Breast epithelium (tissue), 4 donors: ENCODE results near the gene FOXD3. TPM values are rescaled to one million over a fixed set of nuclear protein-coding genes. Genes with fewer than 3 reads are reported as not detected.
A peak's percentile ranks its signal among the peaks of the same experiment; 100 is the strongest.

Experiments used
- DNase-seq, 2 donors: peaks; one replicate each; pipeline ENCODE4 v3.0.0-alpha.2; 2019; ENCODE audit warnings: low spot score in 2 of 2
- H3K27ac ChIP-seq, 2 donors: fragments of 200-600 bp; sonication (generic) in 1 of 2; one replicate each; pipeline ENCODE4 v1.5.1; 2016 to 2019; ENCODE audit warnings: mild to moderate bottlenecking in 1 of 2
- H3K27me3 ChIP-seq, 2 donors: fragments of 200-600 bp; sonication (generic) in 1 of 2; one replicate each; pipeline versions ENCODE4 v1.5.1 to v1.6.0; 2017 to 2019; ENCODE audit warnings: control low read depth in 1 of 2, mild to moderate bottlenecking in 1 of 2
- H3K36me3 ChIP-seq: fragments of 200-600 bp; one replicate; pipeline ENCODE4 v1.5.1; 2019
- H3K4me1 ChIP-seq, 2 donors: fragments of 200-600 bp; sonication (generic); one replicate each; pipeline ENCODE4 v1.5.1; 2016 to 2019; ENCODE audit warnings: control low read depth in 1 of 2
- H3K4me3 ChIP-seq, 3 donors: fragments of 200-600 bp; sonication (generic); 1 replicate in 2 of 3; 2 replicates in 1 of 3; pipeline ENCODE4 v1.5.1; 2016 to 2019; ENCODE audit warnings: mild to moderate bottlenecking in 3 of 3, moderate library complexity in 2 of 3
- H3K9me3 ChIP-seq, 2 donors: fragments of 200-600 bp; sonication (generic) in 1 of 2; one replicate each; pipeline ENCODE4 v1.5.1; 2016 to 2019; ENCODE audit warnings: control low read depth in 1 of 2
- POLR2A ChIP-seq: fragments of 450-650 bp; IDR thresholded peaks from one replicate; pipeline ENCODE4 v1.6.1; 2016; ENCODE audit warnings: antibody characterized with exemption, mild to moderate bottlenecking, moderate library complexity
- POLR2AphosphoS5 ChIP-seq, 3 donors: sonication (generic); formaldehyde crosslinking; IDR thresholded peaks; one replicate each; pipeline ENCODE4 v1.6.1; 2017; ENCODE audit warnings: antibody characterized with exemption in 3 of 3
- intact Hi-C: fragments of 100-400 bp; cut with DNase I; formaldehyde crosslinking; loops from one replicate; pipeline ENCODE4 v1.15.1; 2023; ENCODE audit warnings: low total_unique reads
- total RNA-seq, 3 donors: library from RNA; depleted of rRNA; stranded (reverse); fragments of >200 nt; gene quantifications; one replicate each; pipeline ENCODE4 v1.1.0, GENCODE V29; 2016
- TF ChIP-seq, protein P1 (sequence below), 3 donors: fragments of 450-650 bp; IDR thresholded peaks; one replicate each; pipeline ENCODE4 v1.5.1; 2016 to 2017; ENCODE audit warnings: antibody characterized with exemption in 3 of 3, mild to moderate bottlenecking in 3 of 3, moderate library complexity in 3 of 3

Gene FOXD3
- total RNA-seq, 3 donors from 2014 or later, result not detected

DNA sequence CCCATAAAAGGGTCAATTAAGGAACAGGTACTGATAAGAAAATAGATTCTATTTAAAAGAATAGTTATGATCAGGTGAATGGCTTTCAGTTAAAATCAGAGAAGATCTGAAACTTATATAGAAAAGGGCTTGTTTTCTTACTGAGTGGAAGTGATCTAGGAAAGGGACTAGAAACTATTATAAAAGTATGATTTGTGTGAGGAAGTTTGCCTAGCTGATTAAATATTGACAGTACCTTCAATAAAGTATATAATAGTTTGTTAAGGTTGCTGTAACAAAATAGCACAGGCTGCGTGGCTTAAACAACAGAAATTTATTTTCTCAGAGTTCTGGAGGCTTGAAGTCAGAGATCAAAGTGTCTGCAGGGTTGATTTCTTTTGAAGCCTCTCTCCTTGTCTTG, 39.7 kb downstream of the FOXD3 start:
- no peaks in the 10 kb centered on the region for H3K9me3 ChIP-seq
- TF ChIP-seq POLR2AphosphoS5 (IDR thresholded peaks at IDR 0.05) (no peak), POLR2A (no peak)
- TF ChIP-seq, protein P1, sequence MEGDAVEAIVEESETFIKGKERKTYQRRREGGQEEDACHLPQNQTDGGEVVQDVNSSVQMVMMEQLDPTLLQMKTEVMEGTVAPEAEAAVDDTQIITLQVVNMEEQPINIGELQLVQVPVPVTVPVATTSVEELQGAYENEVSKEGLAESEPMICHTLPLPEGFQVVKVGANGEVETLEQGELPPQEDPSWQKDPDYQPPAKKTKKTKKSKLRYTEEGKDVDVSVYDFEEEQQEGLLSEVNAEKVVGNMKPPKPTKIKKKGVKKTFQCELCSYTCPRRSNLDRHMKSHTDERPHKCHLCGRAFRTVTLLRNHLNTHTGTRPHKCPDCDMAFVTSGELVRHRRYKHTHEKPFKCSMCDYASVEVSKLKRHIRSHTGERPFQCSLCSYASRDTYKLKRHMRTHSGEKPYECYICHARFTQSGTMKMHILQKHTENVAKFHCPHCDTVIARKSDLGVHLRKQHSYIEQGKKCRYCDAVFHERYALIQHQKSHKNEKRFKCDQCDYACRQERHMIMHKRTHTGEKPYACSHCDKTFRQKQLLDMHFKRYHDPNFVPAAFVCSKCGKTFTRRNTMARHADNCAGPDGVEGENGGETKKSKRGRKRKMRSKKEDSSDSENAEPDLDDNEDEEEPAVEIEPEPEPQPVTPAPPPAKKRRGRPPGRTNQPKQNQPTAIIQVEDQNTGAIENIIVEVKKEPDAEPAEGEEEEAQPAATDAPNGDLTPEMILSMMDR (IDR thresholded peaks at IDR 0.05), result no peak
- no peak overlapping the region for H3K27ac ChIP-seq
- DNase-seq, result no peak
- H3K36me3 ChIP-seq, result no peaks in the 10 kb centered on the region
- H3K27me3 ChIP-seq, result no peaks in the 10 kb centered on the region
- no peaks in the 10 kb centered on the region for H3K4me1 ChIP-seq
- intact Hi-C loops, result no loop called here
- H3K4me3 ChIP-seq, result no peak overlapping the region

DNA sequence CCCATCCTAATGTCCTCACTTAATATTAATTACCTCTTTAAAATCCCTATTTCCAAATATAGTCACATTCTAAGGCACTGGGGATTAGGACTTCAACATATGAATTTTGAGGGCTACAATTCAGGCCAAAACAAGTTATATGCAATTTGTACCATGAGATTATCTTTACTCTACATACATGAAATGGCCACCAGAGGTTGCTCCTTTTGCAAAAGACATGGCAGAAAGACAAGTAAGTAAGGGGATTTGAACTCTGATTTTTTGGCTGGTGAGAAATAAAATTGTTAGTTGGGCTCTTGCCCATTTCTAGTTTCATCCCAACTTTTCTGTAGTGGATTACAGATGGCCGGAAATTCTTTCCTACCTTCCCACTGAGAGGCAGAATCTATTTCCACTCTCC, 40.2 kb downstream of the FOXD3 start:
- Histone ChIP-seq H3K4me1 (no peaks in the 10 kb centered on the region), H3K36me3 (no peaks in the 10 kb centered on the region), H3K9me3 (no peaks in the 10 kb centered on the region), H3K4me3 (no peak overlapping the region), H3K27ac (no peak overlapping the region), H3K27me3 (no peaks in the 10 kb centered on the region)
- no peak for DNase-seq
- intact Hi-C loops, result no loop called here
- TF ChIP-seq POLR2A (no peak), POLR2AphosphoS5 (IDR thresholded peaks at IDR 0.05) (no peak)
- TF ChIP-seq, protein P1 (IDR thresholded peaks at IDR 0.05), result no peak

DNA sequence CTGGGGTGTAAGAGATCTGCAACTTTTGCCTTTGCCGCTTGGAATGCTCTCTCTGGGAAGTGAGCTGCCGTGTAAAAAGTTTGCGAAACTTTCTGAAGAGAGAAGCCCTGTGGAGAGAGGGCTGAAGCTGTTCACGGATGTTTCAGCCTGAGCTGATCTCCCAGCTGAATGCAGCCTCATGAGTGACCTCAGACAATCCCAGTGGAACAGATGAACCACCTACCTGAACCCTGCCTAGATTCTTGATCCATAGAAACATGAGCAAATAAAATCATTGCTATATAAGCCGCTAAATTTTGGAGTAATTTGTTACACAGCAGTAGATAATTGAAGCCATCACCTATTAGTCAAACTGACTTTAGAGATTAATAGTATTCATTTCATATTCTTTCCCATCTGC, 40.6 kb downstream of the FOXD3 start:
- no peaks in the 10 kb centered on the region for H3K9me3 ChIP-seq
- no peak overlapping the region for H3K4me3 ChIP-seq
- TF ChIP-seq POLR2A, result no peak
- TF ChIP-seq POLR2AphosphoS5 (IDR thresholded peaks at IDR 0.05), result no peak
- no peak for DNase-seq
- H3K4me1 ChIP-seq, result no peaks in the 10 kb centered on the region
- H3K27me3 ChIP-seq, result no peaks in the 10 kb centered on the region
- H3K27ac ChIP-seq, result no peak overlapping the region
- no peaks in the 10 kb centered on the region for H3K36me3 ChIP-seq
- intact Hi-C loops, result no loop called here

DNA sequence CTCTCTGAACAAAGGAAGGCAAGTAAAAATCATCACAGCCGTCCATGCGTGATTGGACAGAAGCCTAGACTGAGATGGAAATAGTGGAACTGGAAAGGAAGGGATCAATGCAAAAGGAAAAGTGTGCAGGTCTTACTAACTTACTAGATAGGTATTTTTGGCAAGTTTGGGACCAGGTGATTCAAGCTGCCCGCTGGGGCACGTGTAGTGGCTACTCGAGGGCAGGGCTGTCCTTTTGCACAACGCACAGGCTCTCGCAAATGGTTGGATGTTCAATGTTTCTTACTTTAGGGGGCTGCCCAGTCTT, 44.5 kb downstream of the FOXD3 start:
- DNase-seq, result no peak
- Histone ChIP-seq H3K27ac (peak overlapping the region; percentile 81 to 86), H3K27me3 (no peaks in the 10 kb centered on the region), H3K4me1 (peaks cover 0 to 4% of the 10 kb centered on the region in 2 donors), H3K9me3 (no peaks in the 10 kb centered on the region), H3K4me3 (peak overlapping the region; percentile 58 to 92 (median 77)), H3K36me3 (no peaks in the 10 kb centered on the region)
- TF ChIP-seq, protein P1 (IDR thresholded peaks at IDR 0.05), result no peak
- no peak for TF ChIP-seq POLR2AphosphoS5 (IDR thresholded peaks at IDR 0.05)
- TF ChIP-seq POLR2A, result no peak
- intact Hi-C loops, result no loop called here

DNA sequence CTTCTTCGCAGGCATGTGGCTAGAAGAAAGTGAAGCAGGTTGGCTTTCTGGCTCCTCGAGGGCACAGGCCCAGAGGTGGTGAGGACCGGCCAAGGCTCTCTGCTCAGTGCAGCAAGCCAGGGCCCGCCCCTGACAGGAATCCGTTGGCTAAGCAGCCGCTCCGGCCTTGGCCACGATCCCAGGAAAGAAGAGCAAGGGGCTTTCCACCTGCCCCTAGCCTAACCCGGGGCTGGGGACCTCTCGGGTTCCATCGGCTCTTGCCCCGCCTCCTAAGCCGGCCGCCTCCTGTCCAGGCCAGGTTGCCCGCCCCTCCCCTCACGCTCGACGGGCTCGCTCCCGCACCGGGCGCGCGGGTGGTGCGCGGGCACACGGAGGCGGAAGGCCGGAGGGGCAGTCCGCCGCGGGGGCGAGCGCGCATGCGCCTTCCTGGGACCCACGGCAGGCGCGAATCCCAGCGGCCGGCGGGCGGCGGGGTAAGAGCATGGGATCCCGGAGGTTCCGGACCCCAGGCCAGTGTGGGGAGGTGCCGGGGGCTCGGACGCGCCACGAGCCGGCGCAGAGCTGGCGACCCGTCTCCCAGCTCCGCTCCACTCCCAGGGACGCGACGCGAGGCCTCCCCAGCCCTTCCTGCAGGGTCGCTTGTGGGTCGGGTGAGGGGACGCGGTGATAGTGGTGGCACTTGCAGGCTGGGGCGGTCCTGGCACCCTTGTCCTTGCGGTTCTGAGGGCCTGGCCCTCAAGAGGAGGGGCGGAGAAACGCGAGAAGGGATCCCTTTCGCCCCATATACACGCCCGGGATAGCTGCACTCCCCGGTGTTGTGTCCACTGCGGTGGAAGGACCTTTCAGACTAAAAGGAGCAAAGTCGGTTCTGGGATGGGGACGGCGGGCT, 45.1 kb downstream of the FOXD3 start, which contains the start of gene ALG6:
Gene ALG6, plus strand, starts transcription at position 413 of the 889 bp plus-strand sequence. CDS start 3,351 bp downstream, outside the sequence.
- Histone ChIP-seq H3K9me3 (no peaks in the 10 kb centered on the region), H3K27me3 (no peaks in the 10 kb centered on the region), H3K4me3 (peak within 1 kb of the TSS; percentile 58 to 92 (median 77)), H3K36me3 (no peaks in the 10 kb centered on the region), H3K27ac (peak within 1 kb of the TSS; percentile 81 to 86), H3K4me1 (peaks cover 0 to 4% of the 10 kb centered on the region in 2 donors)
- intact Hi-C loops, result no loop called here
- DNase-seq, result peak; percentile 84 to 91
- TF ChIP-seq POLR2AphosphoS5 (IDR thresholded peaks at IDR 0.05), result peak in 1 of 3 donors; percentile 62
- TF ChIP-seq POLR2A, result no peak

DNA sequence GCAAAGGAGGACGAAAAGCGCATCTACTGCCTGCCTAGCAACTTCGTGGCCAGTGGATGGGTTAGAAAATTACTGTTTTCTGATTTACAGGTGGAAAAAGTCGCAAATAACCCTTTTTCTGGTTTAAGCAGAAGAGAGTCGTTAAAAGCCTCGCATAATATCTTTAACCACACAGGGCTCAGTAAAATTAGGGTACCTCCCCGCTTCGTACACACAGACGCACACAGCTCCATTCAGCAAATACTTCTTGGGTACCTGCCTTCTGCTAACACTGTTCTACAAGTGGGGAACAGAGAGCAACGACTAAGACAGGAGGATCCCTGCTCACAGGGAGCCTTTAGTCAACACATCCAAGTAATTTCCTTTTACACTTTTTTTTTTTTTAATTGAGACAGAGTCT, 45.8 kb downstream of the FOXD3 start:
- Histone ChIP-seq H3K27ac (peak overlapping the region; percentile 81 to 86), H3K4me3 (peak overlapping the region; percentile 58 to 92 (median 77)), H3K27me3 (no peaks in the 10 kb centered on the region), H3K9me3 (no peaks in the 10 kb centered on the region), H3K4me1 (peaks cover 0 to 4% of the 10 kb centered on the region in 2 donors), H3K36me3 (no peaks in the 10 kb centered on the region)
- TF ChIP-seq, protein P1 (IDR thresholded peaks at IDR 0.05), result no peak
- TF ChIP-seq POLR2AphosphoS5 (IDR thresholded peaks at IDR 0.05) (no peak), POLR2A (no peak)
- no peak for DNase-seq
- intact Hi-C loops, result no loop called here
